NB4 (cell line): Measurements from ENCODE around the gene CSMD2.

Experiments
- DNase-seq: peaks from one replicate; pipeline ENCODE4 v3.0.0; 2010; ENCODE audit warnings: low read depth
- H3K4me3 ChIP-seq: one replicate; pipeline ENCODE4 v1.5.1; 2011; ENCODE audit warnings: mild to moderate bottlenecking, low read depth, low read length, moderate library complexity
- CTCF ChIP-seq: IDR thresholded peaks from one replicate; pipeline ENCODE4 v1.5.1; 2012; ENCODE audit warnings: low read depth, low read length
- MAX ChIP-seq: IDR thresholded peaks from 2 replicates; pipeline ENCODE4 v1.6.1; 2011; ENCODE audit warnings: low read depth, low read length
- MYC ChIP-seq: IDR thresholded peaks from 2 replicates; pipeline ENCODE4 v1.6.1; 2011; ENCODE audit warnings: low read depth, low read length
- POLR2A ChIP-seq: IDR thresholded peaks from 2 replicates; pipeline ENCODE4 v1.6.1; 2011; ENCODE audit warnings: mild to moderate bottlenecking; ENCODE audit not compliant: insufficient read length; ENCODE audit errors: extremely low read depth

CSMD2 gene

DNA sequence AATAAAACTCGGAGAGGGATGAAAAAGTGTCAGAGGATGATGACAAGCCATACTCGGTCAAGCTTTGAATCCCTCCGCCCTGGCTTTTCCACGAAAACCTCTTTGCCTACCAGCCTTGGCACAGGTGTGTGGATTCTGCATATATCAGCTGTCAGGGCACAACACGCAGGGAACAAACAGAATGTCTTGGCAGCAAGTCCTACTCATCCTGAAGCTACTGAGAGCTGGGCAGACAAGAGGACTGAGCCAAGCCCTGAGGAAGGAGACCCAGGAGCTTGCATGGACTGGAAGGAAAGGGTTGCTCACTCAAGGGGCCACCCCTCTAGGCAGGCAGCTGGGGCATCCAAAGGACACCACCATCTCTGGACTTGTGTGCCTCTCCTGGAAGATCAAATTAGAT lies 168.7 kb downstream of the CSMD2 start:
- H3K4me3 ChIP-seq = no peak overlapping the region
- no peak for TF ChIP-seq POLR2A
- TF ChIP-seq MAX = no peak
- no peak for TF ChIP-seq CTCF
- TF ChIP-seq MYC = no peak

GRCh38 chr1:33993301-33993700 lies 171.7 kb downstream of the CSMD2 start:
- no peak overlapping the region for H3K4me3 ChIP-seq
- TF ChIP-seq MYC (no peak), CTCF (no peak), POLR2A (no peak), MAX (no peak)
- no peak for DNase-seq

More for the DNA sequence above, 168.7 kb downstream of the CSMD2 start:
- DNase-seq = no peak

DNA sequence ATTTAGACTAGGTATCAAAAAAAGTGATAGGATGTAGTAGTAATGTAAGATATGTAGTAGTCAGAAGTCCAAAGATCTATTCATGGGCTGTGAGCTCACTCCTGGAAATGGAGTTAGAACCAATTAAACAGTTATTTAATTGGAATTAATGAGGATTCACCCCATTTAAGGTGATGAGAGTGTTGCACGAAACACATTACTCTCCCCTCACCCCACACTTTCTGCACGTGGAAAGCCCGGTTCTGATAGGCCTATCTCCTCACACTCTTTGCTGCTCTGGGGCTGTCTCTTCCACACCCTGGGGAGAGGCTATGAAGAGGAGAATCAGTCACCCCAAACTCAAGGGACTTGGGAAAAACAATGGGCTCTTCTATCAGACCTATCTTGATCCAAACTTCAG lies 174.7 kb downstream of the CSMD2 start:
- H3K4me3 ChIP-seq = no peak overlapping the region
- TF ChIP-seq CTCF (no peak), MYC (no peak), POLR2A (no peak)
- no peak for DNase-seq

DNA sequence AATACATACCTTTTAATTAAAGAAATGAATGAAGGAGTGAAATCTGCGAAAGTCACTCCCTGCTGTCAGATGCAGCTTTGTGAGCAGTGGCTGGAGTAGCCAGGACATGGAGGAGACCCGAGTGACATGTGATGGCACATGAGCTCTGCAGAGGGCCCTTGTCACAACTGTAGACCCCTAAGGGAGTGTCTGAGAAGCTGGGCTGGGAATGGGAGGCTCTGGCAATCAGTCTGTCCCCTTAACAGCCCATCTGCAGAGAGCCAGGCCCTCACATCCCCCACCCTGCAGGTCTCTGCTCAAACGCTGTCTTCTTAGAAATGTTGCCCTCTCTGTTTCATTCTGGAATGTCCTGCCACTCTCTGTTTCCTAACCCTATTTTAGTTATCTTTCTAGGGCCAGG lies 176.9 kb downstream of the CSMD2 start:
- no peak overlapping the region for H3K4me3 ChIP-seq
- no peak for DNase-seq
- TF ChIP-seq CTCF (no peak), MYC (no peak), MAX (no peak), POLR2A (no peak)

- no peak overlapping the region for H3K4me3 ChIP-seq
- DNase-seq = no peak
- TF ChIP-seq MAX (no peak), MYC (no peak)
Observed at GRCh38 chr1:33986390-33987095, 178.5 kb downstream of the CSMD2 start.

DNA sequence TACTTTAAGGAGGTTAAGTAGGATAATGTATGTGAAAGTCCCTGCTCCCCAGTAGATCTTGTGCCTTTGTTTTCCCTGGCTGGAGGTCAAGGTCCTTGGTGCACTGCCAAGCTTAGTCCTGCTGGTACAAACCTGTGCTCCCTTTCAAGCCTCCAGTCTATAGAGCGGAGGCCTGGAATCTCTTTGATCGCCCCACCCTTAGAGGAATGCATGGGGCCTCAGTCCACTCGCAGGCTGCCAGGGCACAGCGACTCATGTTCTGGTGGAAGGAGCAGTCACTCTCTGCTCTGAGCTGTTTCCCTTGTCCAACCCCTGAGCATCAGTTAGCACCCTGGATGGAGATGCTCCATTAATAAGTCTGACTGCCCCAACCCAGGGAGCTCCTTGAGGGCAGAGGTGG lies 179.4 kb downstream of the CSMD2 start:
- no peak for TF ChIP-seq CTCF
- no peak for TF ChIP-seq MAX
- TF ChIP-seq MYC = no peak
- TF ChIP-seq POLR2A = no peak
- no peak for DNase-seq
- no peak overlapping the region for H3K4me3 ChIP-seq
